Measurements from ENCODE around the gene ZBTB12. TPM values are rescaled to one million over a fixed set of nuclear protein-coding genes. Genes with fewer than 3 reads are reported as not detected.
A peak's percentile ranks its signal among the peaks of the same experiment; 100 is the strongest.

The ZBTB12 gene
- total RNA-seq: 1.9 and 3.0 TPM in 2 replicates

GRCh38 chr6:31901953-31902643 lies at the start of gene ZBTB12:
TSS of gene ZBTB12 (minus strand) at chr6:31902086. CDS start at chr6:31901305, 781 bp downstream.
- no peak for TF ChIP-seq CTCF (IDR thresholded peaks at IDR 0.05; ENCODE audit: insufficient read depth, low read depth, low read length)
- peak within 1 kb of the TSS; percentile 66 for H3K4me3 ChIP-seq (ENCODE audit: low read depth, low read length)
- peak; percentile 99 for DNase-seq (ENCODE audit: low read depth)

- DNase-seq (ENCODE audit: low read depth): no peak
- no peak overlapping the region for H3K4me3 ChIP-seq (ENCODE audit: low read depth, low read length)
- no peak for TF ChIP-seq CTCF (IDR thresholded peaks at IDR 0.05; ENCODE audit: insufficient read depth, low read depth, low read length)
Observed at GRCh38 chr6:31949926-31950548, 48.2 kb upstream of the ZBTB12 start.

GRCh38 chr6:31948753-31949413 lies 47.0 kb upstream of the ZBTB12 start:
- no peak for TF ChIP-seq CTCF (IDR thresholded peaks at IDR 0.05; ENCODE audit: insufficient read depth, low read depth, low read length)
- peak; percentile 39 for DNase-seq (ENCODE audit: low read depth)
- no peak overlapping the region for H3K4me3 ChIP-seq (ENCODE audit: low read depth, low read length)

GRCh38 chr6:31948306-31948705 lies 46.4 kb upstream of the ZBTB12 start:
- no peak overlapping the region for H3K4me3 ChIP-seq (ENCODE audit: low read depth, low read length)
- TF ChIP-seq CTCF (IDR thresholded peaks at IDR 0.05; ENCODE audit: insufficient read depth, low read depth, low read length): no peak
- DNase-seq (ENCODE audit: low read depth): no peak

- no peak for DNase-seq (ENCODE audit: low read depth)
- no peak for TF ChIP-seq CTCF (IDR thresholded peaks at IDR 0.05; ENCODE audit: insufficient read depth, low read depth, low read length)
- H3K4me3 ChIP-seq (ENCODE audit: low read depth, low read length): no peak overlapping the region
Observed at GRCh38 chr6:31947864-31948263, 46.0 kb upstream of the ZBTB12 start.

GRCh38 chr6:31947070-31947675 lies 45.3 kb upstream of the ZBTB12 start:
- DNase-seq (ENCODE audit: low read depth): no peak
- no peak overlapping the region for H3K4me3 ChIP-seq (ENCODE audit: low read depth, low read length)
- no peak for TF ChIP-seq CTCF (IDR thresholded peaks at IDR 0.05; ENCODE audit: insufficient read depth, low read depth, low read length)
